ENCODE measurements around the gene MYLK4.
A peak's percentile ranks its signal among the peaks of the same experiment; 100 is the strongest.

MYLK4 gene

GRCh38 chr6:2739335-2739734 lies 11.4 kb downstream of the MYLK4 start:
- H3K4me2 ChIP-seq, result no peak overlapping the region
- no peak overlapping the region for H3K9ac ChIP-seq
- no peaks in the 10 kb centered on the region for H3K9me3 ChIP-seq
- H3K27me3 ChIP-seq, result no peaks in the 10 kb centered on the region
- no peak overlapping the region for H3K27ac ChIP-seq
- H3K4me3 ChIP-seq, result no peak overlapping the region
- peaks cover 47% of the 10 kb centered on the region for H3K4me1 ChIP-seq
- no peak for TF ChIP-seq Cebpa-rat (IDR thresholded peaks at IDR 0.05)
- H3K36me3 ChIP-seq, result no peaks in the 10 kb centered on the region
- H4K20me1 ChIP-seq, result no peaks in the 10 kb centered on the region

DNA sequence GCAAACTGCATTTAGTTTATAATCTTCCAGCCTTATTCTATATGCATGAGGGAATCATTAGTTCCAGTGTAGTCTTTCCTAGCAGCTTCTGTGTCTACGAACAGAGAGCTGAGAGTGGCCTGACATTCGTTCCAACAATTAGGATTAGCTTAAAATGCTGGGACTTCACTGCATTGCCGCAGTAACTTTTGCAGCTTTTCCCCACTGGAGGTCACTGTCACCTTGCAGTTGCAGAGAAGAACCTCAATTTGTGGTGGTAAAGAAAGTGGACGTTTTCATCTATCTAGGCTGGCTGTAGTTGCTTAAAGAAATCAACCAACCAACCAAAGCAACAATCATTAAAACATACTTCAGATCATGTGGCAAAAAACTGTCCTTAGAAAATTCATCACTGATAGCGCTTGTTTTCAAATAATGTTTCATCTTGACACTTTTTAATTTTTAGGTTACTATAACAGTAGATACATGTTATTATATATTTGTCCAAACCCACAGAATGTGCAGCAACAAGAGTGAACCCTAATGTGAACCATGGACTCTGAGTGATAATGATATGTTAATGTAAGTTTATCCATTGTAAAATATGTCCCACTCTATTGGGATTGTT lies 12.2 kb downstream of the MYLK4 start:
- no peaks in the 10 kb centered on the region for H4K20me1 ChIP-seq
- H3K4me3 ChIP-seq, result no peak overlapping the region
- H3K27ac ChIP-seq, result no peak overlapping the region
- peaks cover 49% of the 10 kb centered on the region for H3K4me1 ChIP-seq
- H3K27me3 ChIP-seq, result no peaks in the 10 kb centered on the region
- H3K9ac ChIP-seq, result no peak overlapping the region
- peak overlapping the region; percentile 74 for H3K4me2 ChIP-seq
- peaks cover 4% of the 10 kb centered on the region; the same call in 1 of the 2 replicates for H3K9me3 ChIP-seq
- no peaks in the 10 kb centered on the region for H3K36me3 ChIP-seq
- no peak for TF ChIP-seq Cebpa-rat (IDR thresholded peaks at IDR 0.05)

- Histone ChIP-seq H3K4me2 (peak overlapping the region; percentile 74), H3K36me3 (no peaks in the 10 kb centered on the region), H3K9me3 (peaks cover 6% of the 10 kb centered on the region; the same call in 1 of the 2 replicates), H4K20me1 (no peaks in the 10 kb centered on the region), H3K27me3 (no peaks in the 10 kb centered on the region), H3K9ac (no peak overlapping the region), H3K4me1 (peaks cover 55% of the 10 kb centered on the region), H3K27ac (no peak overlapping the region), H3K4me3 (no peak overlapping the region)
- no peak for TF ChIP-seq Cebpa-rat (IDR thresholded peaks at IDR 0.05)
These were observed 12.8 kb downstream of the MYLK4 start for GRCh38 chr6:2737885-2738284.

GRCh38 chr6:2734488-2735166 lies 16.1 kb downstream of the MYLK4 start:
- TF ChIP-seq Cebpa-rat (IDR thresholded peaks at IDR 0.05), result no peak
- no peak overlapping the region for H3K27ac ChIP-seq
- no peaks in the 10 kb centered on the region for H4K20me1 ChIP-seq
- no peak overlapping the region for H3K9ac ChIP-seq
- peaks cover 14% of the 10 kb centered on the region; the same call in 1 of the 2 replicates for H3K9me3 ChIP-seq
- H3K4me3 ChIP-seq, result no peak overlapping the region
- no peak overlapping the region for H3K4me2 ChIP-seq
- no peaks in the 10 kb centered on the region for H3K27me3 ChIP-seq
- H3K36me3 ChIP-seq, result no peaks in the 10 kb centered on the region
- peaks cover 85% of the 10 kb centered on the region for H3K4me1 ChIP-seq

DNA sequence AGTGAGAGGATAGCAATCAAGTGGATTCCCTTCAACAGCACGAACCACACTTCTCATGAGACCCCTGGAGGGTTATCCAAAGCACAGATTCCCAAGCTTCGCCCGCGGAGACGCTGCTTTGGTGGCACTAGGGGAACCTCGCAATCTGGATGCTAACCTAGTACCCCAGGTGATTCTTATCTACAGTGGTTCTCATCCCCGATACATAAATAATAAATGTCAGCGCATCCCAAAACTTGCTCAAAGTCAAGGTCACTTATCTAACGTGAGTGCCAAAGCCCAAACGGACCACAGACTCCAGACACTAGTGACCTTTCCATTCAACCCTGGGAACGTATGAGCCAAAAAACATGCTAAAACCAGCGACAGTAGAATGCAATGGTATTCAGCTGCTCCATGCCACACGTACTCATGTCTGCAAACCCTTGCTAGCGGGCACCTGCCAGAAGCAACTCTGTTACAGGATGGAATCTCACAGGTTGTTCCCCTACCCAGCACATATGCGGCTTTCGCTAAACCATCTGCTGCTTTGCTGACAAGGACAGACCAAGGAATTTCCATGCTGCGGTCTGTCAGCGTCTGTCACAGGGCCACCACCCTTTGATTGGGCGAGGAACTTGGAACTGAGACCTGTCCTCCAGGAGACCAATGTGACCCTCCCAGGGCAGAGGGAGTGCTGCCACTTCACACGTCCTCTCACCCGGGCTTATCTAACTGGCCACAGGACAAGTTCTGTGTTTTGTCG lies 16.8 kb downstream of the MYLK4 start:
- Histone ChIP-seq H3K27ac (peak overlapping the region; percentile 57), H3K27me3 (no peaks in the 10 kb centered on the region), H3K4me1 (peaks cover 82% of the 10 kb centered on the region), H3K36me3 (no peaks in the 10 kb centered on the region), H3K9ac (no peak overlapping the region), H3K4me3 (no peak overlapping the region), H3K4me2 (peak overlapping the region; percentile 44), H3K9me3 (peaks cover 14% of the 10 kb centered on the region; the same call in 1 of the 2 replicates), H4K20me1 (no peaks in the 10 kb centered on the region)
- TF ChIP-seq Cebpa-rat (IDR thresholded peaks at IDR 0.05), result no peak

- Histone ChIP-seq H3K4me3 (no peak overlapping the region), H3K27ac (peak overlapping the region; percentile 57), H3K27me3 (no peaks in the 10 kb centered on the region), H4K20me1 (no peaks in the 10 kb centered on the region), H3K9ac (no peak overlapping the region), H3K4me1 (peaks cover 76% of the 10 kb centered on the region), H3K4me2 (peak overlapping the region; percentile 44), H3K9me3 (peaks cover 14% of the 10 kb centered on the region; the same call in 1 of the 2 replicates), H3K36me3 (no peaks in the 10 kb centered on the region)
- no peak for TF ChIP-seq Cebpa-rat (IDR thresholded peaks at IDR 0.05)
These were observed 17.4 kb downstream of the MYLK4 start for GRCh38 chr6:2733324-2733723.

DNA sequence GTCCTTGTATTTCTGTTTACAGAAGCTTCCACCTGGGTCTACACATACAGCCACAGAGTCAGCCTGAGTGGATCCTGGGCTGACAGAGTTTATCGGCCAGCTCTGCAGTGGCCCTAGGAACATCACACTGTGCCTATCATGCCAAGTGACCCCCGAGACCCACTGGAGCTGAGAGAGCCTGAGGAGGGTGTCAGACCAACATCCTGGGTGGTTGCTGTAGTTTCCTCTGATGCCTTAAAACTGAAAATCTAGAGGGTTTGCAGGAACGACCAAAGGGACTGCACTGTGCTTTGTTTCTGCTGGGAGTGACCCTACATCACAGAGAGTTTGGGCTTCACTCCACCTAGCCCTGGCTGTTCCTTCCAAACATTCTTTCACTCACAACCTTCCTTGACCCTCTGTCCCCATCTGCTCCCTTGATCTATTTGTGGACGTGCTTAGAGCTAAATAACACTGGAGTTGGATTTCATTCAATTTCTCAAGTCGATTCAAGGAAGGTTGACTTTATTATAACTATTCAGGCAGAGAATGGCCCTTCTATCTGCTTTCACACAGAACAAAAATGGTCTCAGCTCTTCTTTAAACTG lies 18.1 kb downstream of the MYLK4 start:
- no peak overlapping the region for H3K9ac ChIP-seq
- peak overlapping the region; percentile 44; the same call in 1 of the 2 replicates for H3K4me2 ChIP-seq
- H3K36me3 ChIP-seq, result no peaks in the 10 kb centered on the region
- H3K27me3 ChIP-seq, result no peaks in the 10 kb centered on the region
- no peaks in the 10 kb centered on the region for H4K20me1 ChIP-seq
- H3K4me3 ChIP-seq, result no peak overlapping the region
- H3K9me3 ChIP-seq, result peaks cover 14% of the 10 kb centered on the region; the same call in 1 of the 2 replicates
- H3K4me1 ChIP-seq, result peaks cover 70% of the 10 kb centered on the region
- H3K27ac ChIP-seq, result no peak overlapping the region
- no peak for TF ChIP-seq Cebpa-rat (IDR thresholded peaks at IDR 0.05)

- peak overlapping the region; percentile 58 for H3K4me2 ChIP-seq
- H4K20me1 ChIP-seq, result no peaks in the 10 kb centered on the region
- no peak overlapping the region for H3K27ac ChIP-seq
- no peak for TF ChIP-seq Cebpa-rat (IDR thresholded peaks at IDR 0.05)
- H3K4me3 ChIP-seq, result no peak overlapping the region
- H3K27me3 ChIP-seq, result no peaks in the 10 kb centered on the region
- H3K9ac ChIP-seq, result no peak overlapping the region
- no peaks in the 10 kb centered on the region for H3K36me3 ChIP-seq
- H3K4me1 ChIP-seq, result peaks cover 58% of the 10 kb centered on the region
- H3K9me3 ChIP-seq, result peaks cover 14% of the 10 kb centered on the region; the same call in 1 of the 2 replicates
These were observed 19.3 kb downstream of the MYLK4 start for GRCh38 chr6:2731281-2731909.

GRCh38 chr6:2730353-2731107 lies 20.2 kb downstream of the MYLK4 start:
- Histone ChIP-seq H3K4me2 (peak overlapping the region; percentile 58), H3K9me3 (peaks cover 14% of the 10 kb centered on the region; the same call in 1 of the 2 replicates), H4K20me1 (no peaks in the 10 kb centered on the region), H3K27ac (no peak overlapping the region), H3K36me3 (no peaks in the 10 kb centered on the region), H3K4me1 (peaks cover 49% of the 10 kb centered on the region), H3K27me3 (no peaks in the 10 kb centered on the region), H3K9ac (0 out of 2 replicates have a peak overlapping the region, but pooled peaks have one; percentile 6), H3K4me3 (no peak overlapping the region)
- TF ChIP-seq Cebpa-rat (IDR thresholded peaks at IDR 0.05), result no peak
